ENCODE data around the gene PSMB2. TPM values are rescaled to one million over a fixed set of nuclear protein-coding genes. Genes with fewer than 3 reads are reported as not detected.

PSMB2 gene
- total RNA-seq, 1 donor from 2014 or later, result 85.6 TPM

GRCh38 chr1:35633547-35633946 lies 7.8 kb downstream of the PSMB2 start:
- H3K4me3 ChIP-seq (ENCODE audit: low read depth, low read length), result no peak overlapping the region
- DNase-seq (ENCODE audit: low read depth), result no peak

GRCh38 chr1:35631396-35631795 lies 9.9 kb downstream of the PSMB2 start:
- no peak for TF ChIP-seq CTCF (conservative IDR thresholded peaks at IDR 0.05; ENCODE audit: low read depth, low read length)
- H3K4me3 ChIP-seq (ENCODE audit: low read depth, low read length), result no peak overlapping the region
- DNase-seq (ENCODE audit: low read depth), result no peak

More at GRCh38 chr1:35633547-35633946, 7.8 kb downstream of the PSMB2 start:
- TF ChIP-seq CTCF (conservative IDR thresholded peaks at IDR 0.05; ENCODE audit: low read depth, low read length), result no peak

- no peak overlapping the region for H3K4me3 ChIP-seq (ENCODE audit: low read depth, low read length)
- no peak for TF ChIP-seq CTCF (conservative IDR thresholded peaks at IDR 0.05; ENCODE audit: low read depth, low read length)
- DNase-seq (ENCODE audit: low read depth), result no peak
Measured at GRCh38 chr1:35629051-35629450, 12.3 kb downstream of the PSMB2 start.

- H3K4me3 ChIP-seq (ENCODE audit: low read depth, low read length), result no peak overlapping the region
- no peak for TF ChIP-seq CTCF (conservative IDR thresholded peaks at IDR 0.05; ENCODE audit: low read depth, low read length)
- no peak for DNase-seq (ENCODE audit: low read depth)
Measured at GRCh38 chr1:35623832-35624231, 17.5 kb downstream of the PSMB2 start.

GRCh38 chr1:35622510-35623178 lies 18.7 kb downstream of the PSMB2 start:
- no peak for DNase-seq (ENCODE audit: low read depth)
- no peak overlapping the region for H3K4me3 ChIP-seq (ENCODE audit: low read depth, low read length)
- no peak for TF ChIP-seq CTCF (conservative IDR thresholded peaks at IDR 0.05; ENCODE audit: low read depth, low read length)

GRCh38 chr1:35619237-35620121 lies 21.8 kb downstream of the PSMB2 start:
- DNase-seq (ENCODE audit: low read depth), result no peak
- no peak for TF ChIP-seq CTCF (conservative IDR thresholded peaks at IDR 0.05; ENCODE audit: low read depth, low read length)
- no peak overlapping the region for H3K4me3 ChIP-seq (ENCODE audit: low read depth, low read length)

Data from epithelial cell of proximal tubule (primary cell).